ENCODE results near the gene RUBCNL. TPM values are rescaled to one million over a fixed set of nuclear protein-coding genes. Genes with fewer than 3 reads are reported as not detected.

The RUBCNL gene
- total and polyA plus RNA-seq, 2 of the 8 experiments (the other 6 are each of a cell fraction or from before 2014, with no cell fraction given), result 2.6 to 4.9 TPM

- TF ChIP-seq MAX (IDR thresholded peaks at IDR 0.05), result no peak
- TF ChIP-seq CHD7 (IDR thresholded peaks at IDR 0.05; ENCODE audit: insufficient replicate concordance, low read length), result no peak
- no peak for TF ChIP-seq HDAC6 (IDR thresholded peaks at IDR 0.05; ENCODE audit: low read depth, low read length)
- TF ChIP-seq TEAD4 (IDR thresholded peaks at IDR 0.05; ENCODE audit: low read depth, low read length), result no peak
- TF ChIP-seq POU5F1 (IDR thresholded peaks at IDR 0.05; ENCODE audit: low read depth, low read length), result no peak
- TF ChIP-seq SAP30 (IDR thresholded peaks at IDR 0.05; ENCODE audit: insufficient read depth, insufficient replicate concordance, low read length), result no peak
- TF ChIP-seq YY1 (IDR thresholded peaks at IDR 0.05; ENCODE audit: low read depth, low read length), result no peak
Observed at GRCh38 chr13:46403851-46404732, 17.0 kb upstream of the RUBCNL start (continued).

All from H1 (cell line).